Cardiac muscle cell (in vitro differentiated cells and primary cell): Measurements from ENCODE around the gene CUBN. TPM values are rescaled to one million over a fixed set of nuclear protein-coding genes. Genes with fewer than 3 reads are reported as not detected.

Experiments
- DNase-seq, 2 donors: peaks; one replicate each; pipeline versions ENCODE4 v3.0.0 to v3.0.0-alpha.2; 2010 to 2017; ENCODE audit warnings: low read depth in 1 of 2, low spot score in 1 of 2
- H3K27ac ChIP-seq: fragments of 200-600 bp; sonication (generic); 2 replicates; pipeline ENCODE4 v1.5.1; 2016
- H3K27me3 ChIP-seq: fragments of 200-600 bp; sonication (generic); 2 replicates; pipeline ENCODE4 v1.6.0; 2016; ENCODE audit warnings: control low read depth
- H3K36me3 ChIP-seq: fragments of 200-600 bp; sonication (generic); 2 replicates; pipeline ENCODE4 v1.5.1; 2016; ENCODE audit warnings: control low read depth
- H3K4me1 ChIP-seq: fragments of 200-600 bp; sonication (generic); 2 replicates; pipeline ENCODE4 v1.8.1; 2017; ENCODE audit warnings: low read depth, mild to moderate bottlenecking, mixed run types
- H3K4me3 ChIP-seq: fragments of 200-600 bp; sonication (generic); 2 replicates; pipeline ENCODE4 v1.5.1; 2016; ENCODE audit warnings: mild to moderate bottlenecking
- H3K9me3 ChIP-seq: fragments of 200-600 bp; sonication (generic); 2 replicates; pipeline ENCODE4 v1.5.1; 2017; ENCODE audit warnings: low read depth, mild to moderate bottlenecking, control low read depth
- CTCF ChIP-seq: IDR thresholded peaks from 2 replicates; pipeline ENCODE4 v1.5.1; 2012; ENCODE audit warnings: low read depth, mild to moderate bottlenecking, low read length
- polyA plus RNA-seq: library from polyadenylated mRNA; unstranded; fragments of >200 nt; fragmentation: Nextera tagmentation; extraction: Ambion mirVana; gene quantifications from 2 replicates; pipeline ENCODE4 v1.2.1, GENCODE V29; 2016
- total RNA-seq: library from RNA; depleted of rRNA; stranded (reverse); fragments of >200 nt; gene quantifications from 2 replicates; pipeline ENCODE4 v1.2.3, GENCODE V29; 2016

The CUBN gene
- total and polyA plus RNA-seq, 2 experiments from 2014 or later, result 0.79 to 2.7 TPM

GRCh38 chr10:17100586-17100985 is 29.0 kb downstream of the CUBN start:
- Histone ChIP-seq H3K4me1 (no peaks in the 10 kb centered on the region), H3K27ac (no peak overlapping the region), H3K36me3 (no peaks in the 10 kb centered on the region), H3K27me3 (no peaks in the 10 kb centered on the region), H3K9me3 (no peaks in the 10 kb centered on the region), H3K4me3 (no peak overlapping the region)
- no peak for DNase-seq
- TF ChIP-seq CTCF, result no peak

- Histone ChIP-seq H3K4me1 (no peaks in the 10 kb centered on the region), H3K4me3 (no peak overlapping the region), H3K27me3 (no peaks in the 10 kb centered on the region), H3K9me3 (no peaks in the 10 kb centered on the region), H3K27ac (no peak overlapping the region), H3K36me3 (no peaks in the 10 kb centered on the region)
- no peak for DNase-seq
- TF ChIP-seq CTCF, result no peak
Observed at GRCh38 chr10:17098012-17098411, 31.6 kb downstream of the CUBN start.

GRCh38 chr10:17094844-17095243 is 34.8 kb downstream of the CUBN start:
- DNase-seq, result no peak
- H3K4me1 ChIP-seq, result no peaks in the 10 kb centered on the region
- H3K9me3 ChIP-seq, result no peaks in the 10 kb centered on the region
- no peak overlapping the region for H3K27ac ChIP-seq
- H3K27me3 ChIP-seq, result no peaks in the 10 kb centered on the region
- no peak overlapping the region for H3K4me3 ChIP-seq
- no peak for TF ChIP-seq CTCF
- H3K36me3 ChIP-seq, result no peaks in the 10 kb centered on the region

GRCh38 chr10:17092986-17093803 is 36.4 kb downstream of the CUBN start:
- Histone ChIP-seq H3K9me3 (no peaks in the 10 kb centered on the region), H3K4me3 (no peak overlapping the region), H3K36me3 (no peaks in the 10 kb centered on the region), H3K27me3 (no peaks in the 10 kb centered on the region), H3K4me1 (no peaks in the 10 kb centered on the region), H3K27ac (no peak overlapping the region)
- DNase-seq, result no peak
- TF ChIP-seq CTCF, result no peak

GRCh38 chr10:17092216-17092944 is 37.2 kb downstream of the CUBN start:
- Histone ChIP-seq H3K4me1 (no peaks in the 10 kb centered on the region), H3K27me3 (no peaks in the 10 kb centered on the region), H3K4me3 (no peak overlapping the region), H3K27ac (no peak overlapping the region), H3K9me3 (no peaks in the 10 kb centered on the region), H3K36me3 (no peaks in the 10 kb centered on the region)
- DNase-seq, result no peak
- TF ChIP-seq CTCF, result no peak
